IPS DF 6.9 (cell line): ENCODE data around the gene ALAS1.

ENCODE experiments used
- DNase-seq: peaks from one replicate; pipeline ENCODE4 v3.0.0-alpha.2; 2013; ENCODE audit warnings: low read depth, low spot score
- H3K27ac ChIP-seq: one replicate; pipeline ENCODE4 v1.5.1; 2013; ENCODE audit warnings: low read length, control low read depth
- H3K27me3 ChIP-seq: 2 replicates; pipeline ENCODE4 v1.6.1; 2013; ENCODE audit warnings: mild to moderate bottlenecking, low read length; ENCODE audit not compliant: control insufficient read depth, insufficient read depth
- H3K36me3 ChIP-seq: 2 replicates; pipeline ENCODE4 v1.6.1; 2013; ENCODE audit warnings: low read length; ENCODE audit not compliant: control insufficient read depth, insufficient read depth
- H3K4me1 ChIP-seq: 2 replicates; pipeline ENCODE4 v1.6.1; 2013; ENCODE audit warnings: low read length; ENCODE audit not compliant: control insufficient read depth, insufficient read depth
- H3K4me3 ChIP-seq: 2 replicates; pipeline ENCODE4 v1.5.1; 2013; ENCODE audit warnings: mild to moderate bottlenecking, low read length
- H3K9me3 ChIP-seq: 2 replicates; pipeline ENCODE4 v1.6.1; 2013; ENCODE audit warnings: low read length, inconsistent platforms; ENCODE audit not compliant: control insufficient read depth, insufficient read depth
- WGBS: extraction: QIAGEN DNeasy Blood & Tissue Kit; methylation state at CpG from one replicate; pipeline ENCODE4 v1.1.7; 2013; ENCODE audit warnings: mixed read lengths, missing lambda C conversion rate; ENCODE audit not compliant: insufficient read length, insufficient coverage; 5-methylcytosine and 5-hydroxymethylcytosine counted together

The ALAS1 gene

GRCh38 chr3:52253314-52254304 lies 55.6 kb downstream of the ALAS1 start:
- H3K9me3 ChIP-seq: no peaks in the 10 kb centered on the region
- WGBS: no CpG with 5 or more reads among the region's 12 CpGs
- no peaks in the 10 kb centered on the region for H3K4me1 ChIP-seq
- no peaks in the 10 kb centered on the region for H3K27me3 ChIP-seq
- H3K27ac ChIP-seq: no peak overlapping the region
- no peak for DNase-seq
- H3K4me3 ChIP-seq: no peak overlapping the region; the same call in 1 of the 2 replicates
- H3K36me3 ChIP-seq: peaks cover 34% of the 10 kb centered on the region

- no peak overlapping the region for H3K27ac ChIP-seq
- H3K4me1 ChIP-seq: no peaks in the 10 kb centered on the region
- H3K4me3 ChIP-seq: no peak overlapping the region
- no peak for DNase-seq
- WGBS: no CpG with 5 or more reads among the region's 9 CpGs
- H3K27me3 ChIP-seq: no peaks in the 10 kb centered on the region
- H3K36me3 ChIP-seq: peaks cover 42% of the 10 kb centered on the region
- H3K9me3 ChIP-seq: no peaks in the 10 kb centered on the region
Observed at GRCh38 chr3:52254608-52255007, 56.6 kb downstream of the ALAS1 start.

- Histone ChIP-seq H3K27me3 (no peaks in the 10 kb centered on the region), H3K9me3 (no peaks in the 10 kb centered on the region), H3K36me3 (peaks cover 43% of the 10 kb centered on the region), H3K4me1 (no peaks in the 10 kb centered on the region), H3K27ac (no peak overlapping the region), H3K4me3 (no peak overlapping the region)
- no CpG with 5 or more reads among the region's 3 CpGs for WGBS
- no peak for DNase-seq
Observed at GRCh38 chr3:52256159-52256558, 58.2 kb downstream of the ALAS1 start.

GRCh38 chr3:52256622-52257021 lies 58.7 kb downstream of the ALAS1 start:
- H3K27me3 ChIP-seq: no peaks in the 10 kb centered on the region
- H3K27ac ChIP-seq: no peak overlapping the region
- no peak for DNase-seq
- no peaks in the 10 kb centered on the region for H3K9me3 ChIP-seq
- peaks cover 43% of the 10 kb centered on the region for H3K36me3 ChIP-seq
- H3K4me3 ChIP-seq: no peak overlapping the region
- H3K4me1 ChIP-seq: no peaks in the 10 kb centered on the region
- no CpG with 5 or more reads among the region's 4 CpGs for WGBS

- no CpG with 5 or more reads among the region's 4 CpGs for WGBS
- H3K9me3 ChIP-seq: no peaks in the 10 kb centered on the region
- peaks cover 48% of the 10 kb centered on the region for H3K36me3 ChIP-seq
- no peaks in the 10 kb centered on the region for H3K4me1 ChIP-seq
- no peak overlapping the region for H3K4me3 ChIP-seq
- H3K27ac ChIP-seq: no peak overlapping the region
- no peaks in the 10 kb centered on the region for H3K27me3 ChIP-seq
- no peak for DNase-seq
Observed at GRCh38 chr3:52257911-52258310, 60.0 kb downstream of the ALAS1 start.

- no peaks in the 10 kb centered on the region for H3K4me1 ChIP-seq
Observed at GRCh38 chr3:52259035-52259434, 61.1 kb downstream of the ALAS1 start.

GRCh38 chr3:52259448-52259847 lies 61.5 kb downstream of the ALAS1 start:
- H3K4me1 ChIP-seq: no peaks in the 10 kb centered on the region
- WGBS: no CpG with 5 or more reads among the region's 4 CpGs
- DNase-seq: no peak
- no peaks in the 10 kb centered on the region for H3K27me3 ChIP-seq
- no peaks in the 10 kb centered on the region for H3K9me3 ChIP-seq
- no peak overlapping the region for H3K4me3 ChIP-seq
- peaks cover 42% of the 10 kb centered on the region; the same call in 1 of the 2 replicates for H3K36me3 ChIP-seq
- H3K27ac ChIP-seq: no peak overlapping the region

More at GRCh38 chr3:52259035-52259434, 61.1 kb downstream of the ALAS1 start:
- no peak for DNase-seq
- H3K27ac ChIP-seq: no peak overlapping the region
- no CpG with 5 or more reads among the region's 1 CpG for WGBS
- H3K9me3 ChIP-seq: no peaks in the 10 kb centered on the region
- no peak overlapping the region for H3K4me3 ChIP-seq
- H3K27me3 ChIP-seq: no peaks in the 10 kb centered on the region
- H3K36me3 ChIP-seq: peaks cover 42% of the 10 kb centered on the region; the same call in 1 of the 2 replicates

GRCh38 chr3:52262447-52262846 lies 64.5 kb downstream of the ALAS1 start:
- H3K27ac ChIP-seq: no peak overlapping the region
- H3K4me1 ChIP-seq: no peaks in the 10 kb centered on the region
- no peak for DNase-seq
- H3K36me3 ChIP-seq: peaks cover 27% of the 10 kb centered on the region; the same call in 1 of the 2 replicates
- H3K4me3 ChIP-seq: no peak overlapping the region
- H3K9me3 ChIP-seq: no peaks in the 10 kb centered on the region
- H3K27me3 ChIP-seq: no peaks in the 10 kb centered on the region
